Choroid plexus epithelial cell (primary cell): ENCODE results near the gene BEST4.

Source experiments
- DNase-seq: peaks from one replicate; pipeline ENCODE4 v3.0.0-alpha.2; 2010; ENCODE audit warnings: low read depth
- H3K4me3 ChIP-seq: 2 replicates; pipeline ENCODE4 v1.5.1; 2011; ENCODE audit warnings: low read depth, mild to moderate bottlenecking, control low read depth, low read length, moderate library complexity
- TF ChIP-seq, protein P1 (sequence below): conservative IDR thresholded peaks from 2 replicates; pipeline ENCODE4 v1.5.1; 2011; ENCODE audit warnings: low read depth, mild to moderate bottlenecking, control low read depth, inconsistent platforms, low read length, moderate library complexity

The BEST4 gene

DNA sequence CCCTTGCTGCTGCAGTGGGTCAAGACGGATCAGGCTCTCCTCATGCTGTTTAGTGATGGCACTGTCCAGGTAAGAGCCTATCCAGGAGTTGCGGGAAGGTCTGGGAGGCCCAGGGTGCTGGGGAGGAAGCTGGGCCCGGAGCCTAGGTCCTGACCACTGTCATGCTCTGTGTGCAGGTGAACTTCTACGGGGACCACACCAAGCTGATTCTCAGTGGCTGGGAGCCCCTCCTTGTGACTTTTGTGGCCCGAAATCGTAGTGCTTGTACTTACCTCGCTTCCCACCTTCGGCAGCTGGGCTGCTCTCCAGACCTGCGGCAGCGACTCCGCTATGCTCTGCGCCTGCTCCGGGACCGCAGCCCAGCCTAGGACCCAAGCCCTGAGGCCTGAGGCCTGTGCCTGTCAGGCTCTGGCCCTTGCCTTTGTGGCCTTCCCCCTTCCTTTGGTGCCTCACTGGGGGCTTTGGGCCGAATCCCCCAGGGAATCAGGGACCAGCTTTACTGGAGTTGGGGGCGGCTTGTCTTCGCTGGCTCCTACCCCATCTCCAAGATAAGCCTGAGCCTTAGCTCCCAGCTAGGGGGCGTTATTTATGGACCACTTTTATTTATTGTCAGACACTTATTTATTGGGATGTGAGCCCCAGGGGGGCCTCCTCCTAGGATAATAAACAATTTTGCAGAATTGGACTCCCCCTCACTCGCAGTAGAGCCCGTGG, 17.5 kb upstream of the BEST4 start:
- no peak overlapping the region for H3K4me3 ChIP-seq
- DNase-seq, result no peak
- TF ChIP-seq, protein P1, sequence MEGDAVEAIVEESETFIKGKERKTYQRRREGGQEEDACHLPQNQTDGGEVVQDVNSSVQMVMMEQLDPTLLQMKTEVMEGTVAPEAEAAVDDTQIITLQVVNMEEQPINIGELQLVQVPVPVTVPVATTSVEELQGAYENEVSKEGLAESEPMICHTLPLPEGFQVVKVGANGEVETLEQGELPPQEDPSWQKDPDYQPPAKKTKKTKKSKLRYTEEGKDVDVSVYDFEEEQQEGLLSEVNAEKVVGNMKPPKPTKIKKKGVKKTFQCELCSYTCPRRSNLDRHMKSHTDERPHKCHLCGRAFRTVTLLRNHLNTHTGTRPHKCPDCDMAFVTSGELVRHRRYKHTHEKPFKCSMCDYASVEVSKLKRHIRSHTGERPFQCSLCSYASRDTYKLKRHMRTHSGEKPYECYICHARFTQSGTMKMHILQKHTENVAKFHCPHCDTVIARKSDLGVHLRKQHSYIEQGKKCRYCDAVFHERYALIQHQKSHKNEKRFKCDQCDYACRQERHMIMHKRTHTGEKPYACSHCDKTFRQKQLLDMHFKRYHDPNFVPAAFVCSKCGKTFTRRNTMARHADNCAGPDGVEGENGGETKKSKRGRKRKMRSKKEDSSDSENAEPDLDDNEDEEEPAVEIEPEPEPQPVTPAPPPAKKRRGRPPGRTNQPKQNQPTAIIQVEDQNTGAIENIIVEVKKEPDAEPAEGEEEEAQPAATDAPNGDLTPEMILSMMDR, result peak; percentile 35

DNA sequence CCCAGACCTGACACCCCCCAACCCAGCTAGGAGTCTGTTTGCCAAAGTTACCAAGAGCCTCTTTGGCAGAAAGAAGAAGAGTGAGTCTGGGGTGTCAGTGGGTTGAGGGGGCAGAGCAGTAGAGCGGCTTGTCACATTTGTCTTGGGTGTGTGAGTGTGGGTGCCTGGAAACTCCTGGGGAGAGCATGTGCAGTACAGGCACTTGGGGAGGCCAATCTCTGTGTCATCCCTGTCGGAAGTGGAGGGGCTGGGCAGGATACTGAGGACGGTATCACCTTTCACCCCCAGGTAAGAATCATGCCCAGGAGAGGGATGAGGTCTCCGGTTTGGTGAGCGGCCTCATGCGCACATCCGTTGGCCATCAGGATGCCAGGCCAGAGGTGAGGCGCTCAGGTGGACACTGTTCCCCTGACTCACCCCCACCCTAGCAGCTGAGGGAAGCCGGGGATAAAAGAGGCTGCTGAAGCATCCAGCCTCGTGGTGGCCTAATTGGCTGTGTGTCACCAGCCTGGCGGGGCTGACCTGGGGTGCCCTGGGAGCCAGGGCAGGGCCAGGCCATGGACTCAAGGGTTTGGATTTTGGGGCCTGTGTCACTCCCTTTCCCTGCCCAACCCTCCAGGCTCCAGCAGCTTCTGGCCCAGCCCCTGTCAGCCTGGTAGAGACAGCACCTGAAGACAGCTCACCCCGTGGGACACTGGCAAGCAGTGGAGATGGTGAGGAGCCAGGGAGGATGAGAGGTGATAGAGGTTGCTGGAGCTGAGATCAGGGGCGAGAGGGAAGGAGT, 15.5 kb upstream of the BEST4 start:
- no peak for DNase-seq
- peak overlapping the region; percentile 90 for H3K4me3 ChIP-seq
- TF ChIP-seq, protein P1, result no peak

DNA sequence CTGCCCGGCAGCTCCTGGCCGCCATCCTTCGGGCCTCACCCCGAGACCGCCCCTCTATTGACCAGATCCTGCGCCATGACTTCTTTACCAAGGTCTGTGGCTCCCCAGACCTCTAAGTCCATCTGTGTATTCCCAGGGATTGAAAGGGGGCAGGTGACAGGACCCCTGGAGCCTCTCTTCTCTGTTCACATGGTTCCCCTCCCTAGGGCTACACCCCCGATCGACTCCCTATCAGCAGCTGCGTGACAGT, 15.0 kb upstream of the BEST4 start:
- TF ChIP-seq, protein P1, result no peak

GRCh38 chr1:44802306-44803061, 14.5 kb upstream of the BEST4 start:
- TF ChIP-seq, protein P1, result no peak
- DNase-seq, result no peak
- H3K4me3 ChIP-seq, result peak overlapping the region; percentile 90

More for the DNA sequence above, 15.0 kb upstream of the BEST4 start:
- peak overlapping the region; percentile 90 for H3K4me3 ChIP-seq
- DNase-seq, result no peak

GRCh38 chr1:44801491-44802305, 13.7 kb upstream of the BEST4 start:
- peak overlapping the region; percentile 90 for H3K4me3 ChIP-seq
- TF ChIP-seq, protein P1, result no peak
- DNase-seq, result no peak

DNA sequence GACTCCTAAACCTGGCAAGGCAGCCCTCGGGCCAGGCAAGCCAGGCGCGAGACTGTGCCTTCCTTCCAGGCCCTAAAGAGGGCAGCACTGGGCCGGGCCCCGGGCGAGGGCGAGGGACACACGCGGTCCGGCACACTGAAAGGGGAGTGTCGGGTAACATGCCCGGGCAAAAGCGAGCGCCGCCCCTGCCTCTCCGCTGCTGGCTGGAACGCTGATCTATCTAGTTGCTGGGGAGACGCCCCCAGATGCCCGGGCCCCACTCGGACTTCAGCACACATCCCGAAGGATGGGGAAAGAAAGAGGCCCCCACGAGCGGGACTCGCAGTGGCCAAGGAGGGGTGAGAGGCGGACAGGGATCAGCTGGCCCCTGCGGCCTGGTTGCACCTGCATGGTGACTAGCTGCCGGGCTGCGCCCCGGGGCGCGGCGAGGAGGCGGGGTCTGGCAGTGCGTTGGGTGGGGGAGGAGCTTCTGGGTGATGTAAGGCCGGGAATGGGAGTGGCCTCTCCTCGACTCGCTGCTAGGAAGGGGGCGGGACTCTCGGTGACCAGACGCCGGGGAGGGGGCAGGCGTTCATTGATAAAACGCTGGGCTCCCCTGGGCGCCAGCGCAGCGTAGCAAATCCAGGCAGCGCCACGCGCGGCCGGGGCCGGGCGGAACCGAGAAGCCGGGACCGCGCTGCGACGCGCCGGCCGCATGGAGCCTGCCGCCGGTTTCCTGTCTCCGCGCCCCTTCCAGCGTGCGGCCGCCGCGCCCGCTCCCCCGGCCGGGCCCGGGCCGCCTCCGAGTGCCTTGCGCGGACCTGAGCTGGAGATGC, 12.0 kb upstream of the BEST4 start, which contains the start of gene PLK3:
TSS of gene PLK3 (plus strand) at position 608 of the 815 bp plus-strand sequence. CDS start at position 695, 87 bp downstream.
- peak within 1 kb of the TSS; percentile 90 for H3K4me3 ChIP-seq
- DNase-seq, result peak; percentile 99
- TF ChIP-seq, protein P1, result peak; percentile 91
